ENCODE measurements around the gene IL36RN. TPM values are rescaled to one million over a fixed set of nuclear protein-coding genes. Genes with fewer than 3 reads are reported as not detected.

The IL36RN gene
- total RNA-seq, 1 experiment from 2014 or later = 0.36 TPM

GRCh38 chr2:113015655-113016054, 43.3 kb upstream of the IL36RN start:
- Histone ChIP-seq H3K27me3 (ENCODE audit: low read length) (0 out of 2 replicates have a peak, but pooled peaks cover 4% of the 10 kb centered on the region), H3F3A (ENCODE audit: low read length, unreplicated experiment) (no peaks in the 10 kb centered on the region), H3K36me3 (ENCODE audit: low read depth, low read length) (no peaks in the 10 kb centered on the region), H3K9me2 (replicated peaks; ENCODE audit: low read length) (0 out of 2 replicates have a peak, but pooled peaks cover 4% of the 10 kb centered on the region), H3K79me2 (ENCODE audit: low read length) (no peaks in the 10 kb centered on the region), H4K20me1 (ENCODE audit: low read length) (no peaks in the 10 kb centered on the region), H3K4me3 (ENCODE audit: low read length) (no peak overlapping the region), H3K9me3 (ENCODE audit: low read length) (no peaks in the 10 kb centered on the region), H3K4me1 (ENCODE audit: insufficient read depth, low read length) (no peaks in the 10 kb centered on the region), H3K4me2 (ENCODE audit: low read length) (no peak overlapping the region), H3K27ac (ENCODE audit: low read length) (no peak overlapping the region), H2AFZ (ENCODE audit: low read length) (no peak overlapping the region), H3K9ac (ENCODE audit: low read length) (no peak overlapping the region)
- TF ChIP-seq EZH2 (IDR thresholded peaks at IDR 0.05; ENCODE audit: low read length, unreplicated experiment) (no peak), EZH2phosphoT487 (IDR thresholded peaks at IDR 0.05; ENCODE audit: borderline replicate concordance, low read length) (no peak), CTCF (conservative IDR thresholded peaks at IDR 0.05; ENCODE audit: low read depth, low read length) (no peak)
- intact Hi-C loops (cut with micrococcal nuclease) = no loop called here
- ChIA-PET CTCF (no interaction called here), POLR2A (ENCODE audit: unreplicated experiment) (no interaction called here)
- no peak for DNase-seq
- ATAC-seq = no peak
- no TSS peak for BruUV-seq (replicated peaks)

DNA sequence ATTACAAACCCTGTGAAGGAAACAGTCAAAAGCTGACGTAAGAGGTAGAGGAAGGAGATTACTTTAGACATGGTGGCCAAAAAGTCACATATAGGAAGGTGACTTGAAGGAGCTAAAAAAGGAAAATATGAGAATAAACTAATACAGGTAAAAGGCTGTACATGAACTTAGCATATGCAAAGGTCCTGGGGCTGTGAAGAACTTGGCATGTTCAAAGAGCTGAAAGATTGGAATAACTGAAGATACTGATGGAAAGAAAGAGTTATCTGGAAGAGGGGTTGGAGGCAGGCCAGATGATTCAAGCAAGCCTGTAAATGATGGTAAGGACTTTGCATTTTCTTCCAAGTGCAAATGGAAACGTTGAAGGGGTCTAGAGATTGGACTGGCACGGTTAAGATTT, 40.5 kb upstream of the IL36RN start:
- intact Hi-C loops (cut with micrococcal nuclease) = no loop called here
- Histone ChIP-seq H3K27me3 (ENCODE audit: low read length) (0 out of 2 replicates have a peak, but pooled peaks cover 4% of the 10 kb centered on the region), H3K79me2 (ENCODE audit: low read length) (no peaks in the 10 kb centered on the region), H3K9me2 (replicated peaks; ENCODE audit: low read length) (0 out of 2 replicates have a peak, but pooled peaks cover 4% of the 10 kb centered on the region), H3K9ac (ENCODE audit: low read length) (no peak overlapping the region), H2AFZ (ENCODE audit: low read length) (no peak overlapping the region), H4K20me1 (ENCODE audit: low read length) (no peaks in the 10 kb centered on the region), H3K4me1 (ENCODE audit: insufficient read depth, low read length) (no peaks in the 10 kb centered on the region), H3F3A (ENCODE audit: low read length, unreplicated experiment) (no peaks in the 10 kb centered on the region), H3K9me3 (ENCODE audit: low read length) (no peaks in the 10 kb centered on the region), H3K4me2 (ENCODE audit: low read length) (no peak overlapping the region), H3K36me3 (ENCODE audit: low read depth, low read length) (no peaks in the 10 kb centered on the region), H3K4me3 (ENCODE audit: low read length) (no peak overlapping the region), H3K27ac (ENCODE audit: low read length) (no peak overlapping the region)
- TF ChIP-seq EZH2 (IDR thresholded peaks at IDR 0.05; ENCODE audit: low read length, unreplicated experiment) (no peak), EZH2phosphoT487 (IDR thresholded peaks at IDR 0.05; ENCODE audit: borderline replicate concordance, low read length) (no peak), CTCF (conservative IDR thresholded peaks at IDR 0.05; ENCODE audit: low read depth, low read length) (no peak)
- no TSS peak for BruUV-seq (replicated peaks)
- ChIA-PET POLR2A (ENCODE audit: unreplicated experiment) (no interaction called here), CTCF (no interaction called here)
- DNase-seq (no peak), ATAC-seq (no peak)

DNA sequence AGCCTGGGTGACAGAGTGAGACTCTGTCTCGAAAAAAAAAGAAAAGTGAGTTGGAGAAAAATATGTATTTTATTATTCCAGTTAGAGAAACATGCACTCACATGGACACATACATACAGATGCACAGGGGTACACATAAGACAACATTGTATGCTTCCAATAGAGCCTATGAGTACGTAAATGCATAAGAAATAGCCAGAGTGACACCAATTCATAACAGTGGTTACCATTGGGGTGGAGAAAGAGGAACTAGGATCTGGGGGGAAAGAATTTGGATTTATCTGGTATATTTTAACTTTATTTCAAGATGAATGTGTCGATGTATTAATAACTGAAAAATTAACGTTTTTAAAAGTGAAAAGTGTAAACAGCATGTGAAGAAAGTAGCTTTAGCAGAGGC, 37.7 kb upstream of the IL36RN start:
- no peak overlapping the region for H3K4me2 ChIP-seq (ENCODE audit: low read length)
- TF ChIP-seq CTCF (conservative IDR thresholded peaks at IDR 0.05; ENCODE audit: low read depth, low read length) (no peak), EZH2 (IDR thresholded peaks at IDR 0.05; ENCODE audit: low read length, unreplicated experiment) (no peak), EZH2phosphoT487 (IDR thresholded peaks at IDR 0.05; ENCODE audit: borderline replicate concordance, low read length) (no peak)
- no peak overlapping the region for H2AFZ ChIP-seq (ENCODE audit: low read length)
- intact Hi-C loops (cut with micrococcal nuclease) = no loop called here
- H3K36me3 ChIP-seq (ENCODE audit: low read depth, low read length) = no peaks in the 10 kb centered on the region
- ChIA-PET POLR2A (ENCODE audit: unreplicated experiment) (no interaction called here), CTCF (no interaction called here)
- no peaks in the 10 kb centered on the region for H3K4me1 ChIP-seq (ENCODE audit: insufficient read depth, low read length)
- peaks cover 19% of the 10 kb centered on the region; the same call in 1 of the 2 replicates for H3K27me3 ChIP-seq (ENCODE audit: low read length)
- H3K79me2 ChIP-seq (ENCODE audit: low read length) = no peaks in the 10 kb centered on the region
- no peak overlapping the region for H3K27ac ChIP-seq (ENCODE audit: low read length)
- H3K9me3 ChIP-seq (ENCODE audit: low read length) = no peaks in the 10 kb centered on the region
- no TSS peak for BruUV-seq (replicated peaks)
- no peak overlapping the region for H3K4me3 ChIP-seq (ENCODE audit: low read length)
- DNase-seq (no peak), ATAC-seq (no peak)
- H3F3A ChIP-seq (ENCODE audit: low read length, unreplicated experiment) = no peaks in the 10 kb centered on the region
- 0 out of 2 replicates have a peak, but pooled peaks cover 4% of the 10 kb centered on the region for H3K9me2 ChIP-seq (replicated peaks; ENCODE audit: low read length)
- no peaks in the 10 kb centered on the region for H4K20me1 ChIP-seq (ENCODE audit: low read length)
- no peak overlapping the region for H3K9ac ChIP-seq (ENCODE audit: low read length)

All from PC-3 (cell line).